Caco-2 (cell line): ENCODE data around the gene FDXR. TPM values are rescaled to one million over a fixed set of nuclear protein-coding genes. Genes with fewer than 3 reads are reported as not detected.
A peak's percentile ranks its signal among the peaks of the same experiment; 100 is the strongest.

Source experiments
- BruUV-seq: library from RNA; stranded (reverse); fragments of 400-500 nt; replicated peaks from 2 replicates; lab custom pipeline; 2021; lab: Mats Ljungman, UMichigan
- CTCF ChIA-PET: fragments of 300-600 bp; sonication (Branson Sonifier 250); formaldehyde crosslinking; loops from one replicate; lab custom pipeline; 2022; ENCODE audit warnings: antibody characterized with exemption; lab: Charles Lee
- POLR2A ChIA-PET: fragments of 300-600 bp; sonication (Branson Sonifier 250); formaldehyde crosslinking; loops from one replicate; lab custom pipeline; 2022; ENCODE audit warnings: antibody characterized with exemption; lab: Charles Lee
- DNase-seq, 2 experiments: peaks; one replicate each; pipeline versions ENCODE4 v3.0.0 to v3.0.0-alpha.2; 2020 to 2022
- H3K27me3 ChIP-seq: replicated peaks from 2 replicates; pipeline ENCODE4 v1.6.0; 2011; ENCODE audit warnings: low read length; ENCODE audit not compliant: control insufficient read depth, insufficient read depth
- H3K36me3 ChIP-seq: 2 replicates; pipeline ENCODE4 v1.5.1; 2011; ENCODE audit warnings: low read length; ENCODE audit not compliant: control insufficient read depth, insufficient read depth
- H3K4me1 ChIP-seq: fragments of 250-450 bp; sonication (Bioruptor Pico); 2 replicates; pipeline ENCODE4 v1.5.1; 2020; ENCODE audit warnings: mild to moderate bottlenecking
- H3K4me3 ChIP-seq: 2 replicates; pipeline ENCODE4 v1.5.1; 2011; ENCODE audit warnings: low read depth, mild to moderate bottlenecking, control low read depth, low read length
- H3K9me3 ChIP-seq: fragments of 250-450 bp; sonication (Bioruptor Pico); 2 replicates; pipeline ENCODE4 v1.5.1; 2020; ENCODE audit warnings: mild to moderate bottlenecking, moderate library complexity
- H3K27ac Mint-ChIP-seq: one replicate; pipeline ENCODE4 v1.8.0; 2022; ENCODE audit warnings: mixed read lengths; ENCODE audit not compliant: unreplicated experiment
- H3K27me3 Mint-ChIP-seq: one replicate; pipeline ENCODE4 v1.8.0; 2022; ENCODE audit warnings: mixed read lengths; ENCODE audit not compliant: insufficient read depth, unreplicated experiment
- H3K36me3 Mint-ChIP-seq: one replicate; pipeline ENCODE4 v1.8.0; 2022; ENCODE audit warnings: mild to moderate bottlenecking, mixed read lengths; ENCODE audit not compliant: insufficient read depth, unreplicated experiment
- H3K4me1 Mint-ChIP-seq: one replicate; pipeline ENCODE4 v1.8.0; 2022; ENCODE audit warnings: low read depth, mixed read lengths; ENCODE audit not compliant: unreplicated experiment
- H3K4me3 Mint-ChIP-seq: one replicate; pipeline ENCODE4 v1.8.0; 2022; ENCODE audit warnings: mild to moderate bottlenecking, moderate library complexity, mixed read lengths; ENCODE audit not compliant: unreplicated experiment
- H3K9me3 Mint-ChIP-seq: one replicate; pipeline ENCODE4 v1.8.0; 2022; ENCODE audit warnings: mixed read lengths; ENCODE audit not compliant: unreplicated experiment
- CTCF ChIP-seq, 2 experiments: fragments of 200-600 bp in 1 of 2; IDR thresholded peaks; 1 replicate in 1 of 2; 2 replicates in 1 of 2; pipeline versions ENCODE4 v1.5.1 to v1.8.0; 2011 to 2022; ENCODE audit warnings: antibody characterized with exemption in 1 of 2, control low read depth in 1 of 2, inconsistent platforms in 1 of 2, low read depth in 1 of 2, low read length in 1 of 2, mild to moderate bottlenecking in 1 of 2, moderate library complexity in 1 of 2; ENCODE audit not compliant: insufficient read depth in 1 of 2, severe bottlenecking in 1 of 2, unreplicated experiment in 1 of 2
- intact Hi-C: fragments of 100-400 bp; cut with micrococcal nuclease; formaldehyde crosslinking; loops from one replicate; pipeline ENCODE4 v1.10.0; 2022; ENCODE audit not compliant: unreplicated experiment
- total RNA-seq: library from RNA; stranded (reverse); gene quantifications from 2 replicates; pipeline ENCODE4 v1.2.3, GENCODE V29; 2022

FDXR gene
- total RNA-seq, 1 experiment from 2014 or later = 19.0 TPM

- H3K9me3 Mint-ChIP-seq = no peaks in the 10 kb centered on the region
- BruUV-seq = no TSS peak
- Histone ChIP-seq H3K27me3 (peaks cover 11% of the 10 kb centered on the region), H3K9me3 (no peaks in the 10 kb centered on the region), H3K36me3 (peaks cover 3% of the 10 kb centered on the region; the same call in 1 of the 2 replicates), H3K4me1 (peaks cover 32% of the 10 kb centered on the region), H3K4me3 (no peak overlapping the region)
- peak overlapping the region; percentile 43 for H3K4me3 Mint-ChIP-seq
- intact Hi-C loops = loop anchor here (1.0 kb wide), 1 partner anchor 71 kb away; no protein-coding TSS in a partner anchor
- H3K27ac Mint-ChIP-seq = no peak overlapping the region
- ChIA-PET POLR2A (interaction anchor here (0.9 to 1.7 kb wide), 2 partner anchors 10 to 11 kb away, joined by 4 to 12 read pairs; partner anchors contain the start of gene FDXR), CTCF (interaction anchor here (0.6 to 4.9 kb wide), 19 partner anchors 8 to 205 kb away, joined by 3 to 43 read pairs (median 5); partner anchors contain the start of genes FDXR, MRPL58 and RAB37)
- H3K27me3 Mint-ChIP-seq = peaks cover 19% of the 10 kb centered on the region
- H3K4me1 Mint-ChIP-seq = peaks cover 8% of the 10 kb centered on the region
- peaks cover 17% of the 10 kb centered on the region for H3K36me3 Mint-ChIP-seq
- peak; percentile 71 to 82 for TF ChIP-seq CTCF (IDR thresholded peaks at IDR 0.05; ENCODE audit: insufficient read depth in 1 of 2, low read depth in 1 of 2, low read length in 1 of 2, severe bottlenecking in 1 of 2, unreplicated experiment in 1 of 2)
- DNase-seq = peak; percentile 71 to 82
These were observed 10.5 kb downstream of the FDXR start for GRCh38 chr17:74862108-74862901.

DNA sequence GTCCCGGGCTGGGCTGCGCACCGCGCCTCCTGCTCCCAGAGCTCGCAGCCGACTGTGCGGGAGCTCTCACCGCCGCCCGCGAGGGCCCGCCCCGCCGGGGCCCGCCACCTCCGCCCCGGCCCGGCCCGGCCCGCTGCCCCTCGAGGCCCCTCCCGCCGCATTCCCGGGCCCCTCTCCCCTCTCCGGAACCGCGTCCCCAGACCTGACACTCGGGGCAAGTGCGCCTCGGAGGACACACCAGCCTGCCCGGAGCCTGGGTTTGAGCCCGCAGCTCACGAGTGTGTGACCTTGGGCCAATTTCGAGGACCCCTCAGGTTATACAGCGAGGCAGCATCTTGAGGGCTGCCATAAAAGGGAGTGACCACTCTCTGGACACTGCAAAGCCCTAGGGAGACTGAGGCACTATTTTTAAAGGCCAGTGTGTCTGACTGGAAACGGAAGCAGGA, 11.1 kb downstream of the FDXR start:
- H3K4me3 ChIP-seq = no peak overlapping the region
- peak overlapping the region; percentile 43 for H3K4me3 Mint-ChIP-seq
- ChIA-PET CTCF (interaction anchor here (0.6 to 4.9 kb wide), 17 partner anchors 9 to 204 kb away, joined by 3 to 43 read pairs (median 4); partner anchors contain the start of genes FDXR and MRPL58), POLR2A (interaction anchor here (0.9 to 1.7 kb wide), 2 partner anchors 9 to 11 kb away, joined by 4 to 12 read pairs; partner anchors contain the start of gene FDXR)
- H3K36me3 Mint-ChIP-seq = peaks cover 17% of the 10 kb centered on the region
- no TSS peak for BruUV-seq
- H3K9me3 Mint-ChIP-seq = no peaks in the 10 kb centered on the region
- H3K27me3 ChIP-seq = peaks cover 11% of the 10 kb centered on the region
- intact Hi-C loops = loop anchor here (1.0 kb wide), 1 partner anchor 70 kb away; no protein-coding TSS in a partner anchor
- H3K27ac Mint-ChIP-seq = no peak overlapping the region
- peaks cover 32% of the 10 kb centered on the region for H3K4me1 ChIP-seq
- H3K9me3 ChIP-seq = no peaks in the 10 kb centered on the region
- H3K36me3 ChIP-seq = peaks cover 3% of the 10 kb centered on the region; the same call in 1 of the 2 replicates
- peaks cover 24% of the 10 kb centered on the region for H3K27me3 Mint-ChIP-seq
- peaks cover 8% of the 10 kb centered on the region for H3K4me1 Mint-ChIP-seq
- no peak for TF ChIP-seq CTCF (IDR thresholded peaks at IDR 0.05; ENCODE audit: insufficient read depth in 1 of 2, low read depth in 1 of 2, low read length in 1 of 2, severe bottlenecking in 1 of 2, unreplicated experiment in 1 of 2)
- no peak for DNase-seq
